Right ventricle myocardium superior (tissue), 1 donor: Measurements from ENCODE around the gene HAND1. TPM values are rescaled to one million over a fixed set of nuclear protein-coding genes. Genes with fewer than 3 reads are reported as not detected.
A peak's percentile ranks its signal among the peaks of the same experiment; 100 is the strongest.

Experiments
- ATAC-seq: fragments of 200-7000 bp; cut with Tn5 transposase; one replicate; pipeline ENCODE4 v1.9.1; 2020; ENCODE audit warnings: mild to moderate bottlenecking; ENCODE audit not compliant: poor library complexity
- DNase-seq: peaks from one replicate; pipeline ENCODE4 v3.0.0-alpha.2; 2020
- intact Hi-C: fragments of 100-400 bp; cut with DNase I; formaldehyde crosslinking; loops from one replicate; pipeline ENCODE4 v1.11.2; 2022
- total RNA-seq: library from RNA; stranded (reverse); fragmentation: NEBNext Ultra II Directional; extraction: Animal tissue kit (Norgen Biotek cat#: 25700); gene quantifications from one replicate; pipeline ENCODE4 v1.2.1, GENCODE V29; 2021
- donor health status: DM: no; HTN: yes; CAD: no; lungs with severe emphysema.

The HAND1 gene
- total RNA-seq, 1 donor from 2014 or later: 23.4 TPM

DNA sequence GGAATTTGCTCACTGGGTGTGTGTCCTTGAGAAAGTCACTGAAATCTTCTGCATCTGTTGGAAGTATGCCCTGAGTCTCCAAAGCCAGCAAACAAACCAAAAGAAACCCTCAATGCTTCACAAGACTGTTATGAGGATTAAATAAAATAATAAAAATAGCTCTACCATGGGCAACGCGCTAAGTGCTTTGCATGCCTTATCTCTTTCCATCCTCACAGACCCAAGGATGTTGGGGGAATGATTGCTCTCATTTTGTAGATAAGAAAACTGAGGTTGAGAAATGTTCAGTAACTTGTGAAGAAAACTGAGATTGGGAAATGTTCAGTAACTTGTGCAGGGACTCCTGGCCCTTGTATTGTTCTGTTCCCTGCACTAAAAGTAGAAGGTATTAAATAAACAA lies 7.9 kb downstream of the HAND1 start:
- ATAC-seq (no peak), DNase-seq (no peak)
- intact Hi-C loops: no loop called here

DNA sequence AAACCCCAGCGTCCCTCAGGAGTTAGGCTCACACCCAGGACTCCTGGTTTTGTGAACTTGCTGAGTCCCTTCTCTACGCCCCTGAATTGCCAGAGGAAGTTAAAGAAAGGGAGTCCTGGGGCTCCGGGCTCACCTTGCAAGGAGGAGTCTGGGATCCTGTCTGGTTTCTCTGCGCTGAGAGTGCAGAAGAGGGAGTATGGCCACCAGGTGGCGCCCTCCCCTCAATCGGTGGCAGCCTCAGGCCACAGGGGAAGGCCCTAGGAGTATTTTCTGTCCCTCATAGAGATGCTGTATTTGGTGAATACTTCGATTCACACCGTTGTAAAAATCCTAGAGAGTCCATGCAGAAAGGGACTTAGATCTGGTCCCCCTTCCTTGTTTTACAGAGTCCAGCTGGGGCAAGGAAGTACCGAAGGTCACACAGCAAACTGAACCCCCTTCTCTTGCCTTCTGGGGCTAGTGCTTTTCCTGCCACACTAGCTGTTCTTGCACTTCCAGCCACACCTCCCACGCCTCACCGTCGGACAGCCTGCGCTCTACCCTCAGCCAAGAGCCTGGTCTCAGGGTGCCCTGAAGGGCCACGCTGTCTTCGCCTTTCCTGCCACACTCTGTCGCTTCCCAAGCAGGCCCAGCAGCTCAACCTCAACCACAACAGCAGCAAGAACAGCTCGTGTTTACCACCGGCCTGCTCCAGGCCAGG lies 10.2 kb downstream of the HAND1 start:
- DNase-seq: peak; percentile 88
- intact Hi-C loops: loop anchor here (2.0 kb wide), 1 partner anchor 141 kb away; no protein-coding TSS in a partner anchor
- ATAC-seq: peak; percentile 91

DNA sequence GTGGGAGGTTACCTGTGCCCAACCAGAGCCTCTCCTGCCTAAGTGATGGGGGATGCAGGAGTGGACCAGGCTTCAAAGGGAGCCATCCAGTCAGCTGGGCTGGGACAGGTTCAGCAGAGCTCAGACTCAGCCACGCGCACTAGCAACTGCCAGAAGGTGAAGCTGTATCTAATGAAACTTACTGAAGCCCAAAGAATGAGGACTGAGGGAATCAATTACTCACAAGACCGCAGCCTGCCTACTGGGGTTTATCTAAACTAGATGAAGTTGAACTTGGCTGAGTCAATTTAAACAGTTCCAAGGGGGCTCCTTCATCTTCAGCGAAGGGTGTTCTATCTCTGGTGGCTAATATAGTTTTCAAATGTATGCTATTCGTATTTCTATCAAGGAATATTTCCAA lies 11.4 kb downstream of the HAND1 start:
- intact Hi-C loops: no loop called here
- DNase-seq (no peak), ATAC-seq (no peak)

DNA sequence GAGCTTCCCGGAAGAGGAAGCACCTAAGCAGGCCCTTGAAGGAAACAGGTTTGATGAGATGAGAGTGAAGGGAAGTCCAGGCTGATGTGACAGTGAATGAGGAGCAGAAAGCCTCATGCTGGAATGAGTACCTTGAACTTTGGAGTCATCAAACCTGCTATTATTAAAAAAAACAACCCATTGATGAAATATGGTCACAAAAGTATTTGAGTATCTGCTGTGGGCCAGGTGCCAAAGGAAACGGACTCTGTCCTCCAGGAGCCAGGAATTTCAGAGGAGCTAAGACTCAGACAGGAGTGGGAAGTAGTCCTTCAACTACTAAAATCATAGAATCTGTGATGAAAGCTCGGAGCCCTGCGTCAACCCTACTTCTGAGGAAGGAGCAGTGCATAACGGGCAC lies 11.9 kb downstream of the HAND1 start:
- intact Hi-C loops: no loop called here
- ATAC-seq (no peak), DNase-seq (no peak)

DNA sequence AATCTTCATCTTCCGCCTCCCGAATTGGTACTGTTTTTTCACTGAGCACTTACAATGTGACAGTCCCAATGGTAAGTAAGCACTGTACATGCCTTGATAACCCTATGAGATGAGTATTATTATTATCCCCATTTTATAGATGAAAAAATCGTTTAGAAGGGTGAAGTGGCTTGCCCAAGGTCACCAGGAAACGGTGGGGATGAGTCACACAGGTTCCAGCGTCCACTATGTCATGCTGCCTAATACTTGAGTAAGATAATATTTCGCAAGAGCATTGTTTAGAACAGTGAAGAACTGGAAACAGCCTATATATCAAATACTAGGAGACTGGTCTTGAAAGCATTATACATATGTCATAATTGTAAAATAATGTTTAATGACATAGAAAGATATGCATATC lies 12.9 kb downstream of the HAND1 start:
- intact Hi-C loops: no loop called here
- no peak for DNase-seq
- no peak for ATAC-seq

DNA sequence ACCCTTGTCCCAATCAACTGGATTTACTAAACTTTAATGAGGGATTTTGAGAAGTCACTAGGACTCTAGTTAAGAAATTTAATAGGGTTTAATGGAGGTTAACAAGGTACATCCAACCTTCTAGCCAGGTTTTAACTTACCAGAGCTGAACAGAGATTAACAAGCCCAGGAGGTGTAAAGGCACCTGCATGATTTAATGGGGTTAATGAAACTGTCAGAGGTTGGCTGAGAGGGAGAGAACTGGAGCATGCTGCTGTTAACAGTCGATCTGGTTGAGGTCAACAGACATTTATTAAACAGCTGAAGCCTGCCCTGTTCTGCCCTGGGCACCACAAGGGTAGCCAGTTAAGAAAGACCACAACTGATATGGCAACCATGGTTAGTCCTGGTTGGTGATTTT lies 13.6 kb downstream of the HAND1 start:
- intact Hi-C loops: no loop called here
- ATAC-seq: no peak
- DNase-seq: no peak

DNA sequence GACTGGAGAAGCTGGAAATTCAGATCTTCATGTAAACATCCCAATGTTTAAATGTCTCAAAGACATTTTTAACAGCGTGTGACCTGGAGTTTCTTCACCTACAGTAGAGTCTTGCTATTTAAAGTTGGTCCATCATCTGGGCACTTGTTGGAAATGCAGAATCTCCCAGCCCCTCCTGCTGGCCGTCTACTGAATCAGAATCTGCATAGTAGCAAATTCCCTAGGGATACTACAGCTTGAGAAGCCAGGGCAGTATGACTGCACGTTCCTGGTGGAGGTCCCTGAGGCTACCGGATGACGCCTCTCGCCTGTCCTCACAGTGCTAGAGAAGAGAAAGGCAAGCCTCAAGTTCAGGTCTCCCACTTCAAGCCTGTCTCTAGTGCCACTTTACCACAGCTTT lies 16.5 kb downstream of the HAND1 start:
- no peak for DNase-seq
- peak; percentile 43 for ATAC-seq
- intact Hi-C loops: no loop called here

DNA sequence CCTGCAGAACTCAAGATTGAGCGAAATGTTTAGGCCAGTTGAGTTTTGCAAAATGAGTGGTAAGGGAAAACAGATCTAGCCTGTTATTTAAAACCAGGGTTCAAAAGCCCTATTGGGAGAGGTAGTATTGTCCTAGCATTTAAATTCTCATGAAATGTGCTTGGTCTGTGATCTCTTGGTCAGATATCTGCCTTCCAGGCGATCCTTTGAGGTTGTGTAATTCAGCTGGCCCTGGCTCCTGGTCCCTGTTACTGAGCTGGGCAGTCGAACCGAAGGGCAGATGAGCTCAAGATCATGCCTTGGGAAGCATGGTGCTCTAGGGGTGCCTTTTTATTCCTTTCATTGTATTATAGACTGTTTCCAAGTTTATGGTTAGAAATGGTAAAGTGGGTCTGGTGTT lies 17.9 kb downstream of the HAND1 start:
- no peak for DNase-seq
- no peak for ATAC-seq
- intact Hi-C loops: no loop called here

DNA sequence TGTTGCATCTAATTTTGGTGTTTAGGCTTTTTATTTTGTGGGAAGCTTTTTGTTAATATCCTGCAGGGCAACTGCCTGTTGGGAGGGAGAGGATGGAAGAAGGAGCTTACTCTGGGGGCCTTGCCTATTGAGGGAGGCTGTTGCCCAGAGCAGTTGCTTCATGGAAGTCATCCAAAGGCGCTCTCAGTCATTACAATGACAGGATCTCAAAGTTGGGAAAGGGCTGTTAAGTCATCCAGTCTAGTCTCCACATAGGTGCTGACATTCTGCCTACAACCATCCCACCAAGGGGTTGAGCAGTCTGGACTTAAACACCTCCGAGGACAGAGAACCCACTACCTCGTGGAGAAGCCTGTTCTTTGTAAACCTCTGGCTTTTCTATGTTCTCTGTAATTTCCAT lies 19.0 kb downstream of the HAND1 start:
- intact Hi-C loops: no loop called here
- ATAC-seq (peak; percentile 27), DNase-seq (no peak)

DNA sequence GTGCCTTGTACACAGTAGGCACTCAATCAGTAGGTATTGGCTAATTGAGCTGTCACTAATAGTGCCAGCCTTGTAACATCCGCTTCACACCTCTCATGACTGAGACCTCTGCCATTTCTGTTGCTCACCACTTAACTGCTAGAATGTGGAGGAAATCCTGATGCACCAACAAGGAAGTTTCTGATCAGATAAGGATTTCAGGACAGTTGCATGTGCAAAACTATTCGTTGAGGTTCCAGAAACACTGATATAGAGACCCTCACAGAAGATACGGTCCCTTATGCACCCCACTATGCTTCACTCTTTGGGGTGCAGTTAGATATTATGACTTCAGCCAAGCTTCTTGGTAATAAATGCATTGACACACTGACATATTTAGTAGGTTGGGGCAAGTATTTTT lies 21.5 kb downstream of the HAND1 start:
- intact Hi-C loops: no loop called here
- no peak for ATAC-seq
- no peak for DNase-seq

DNA sequence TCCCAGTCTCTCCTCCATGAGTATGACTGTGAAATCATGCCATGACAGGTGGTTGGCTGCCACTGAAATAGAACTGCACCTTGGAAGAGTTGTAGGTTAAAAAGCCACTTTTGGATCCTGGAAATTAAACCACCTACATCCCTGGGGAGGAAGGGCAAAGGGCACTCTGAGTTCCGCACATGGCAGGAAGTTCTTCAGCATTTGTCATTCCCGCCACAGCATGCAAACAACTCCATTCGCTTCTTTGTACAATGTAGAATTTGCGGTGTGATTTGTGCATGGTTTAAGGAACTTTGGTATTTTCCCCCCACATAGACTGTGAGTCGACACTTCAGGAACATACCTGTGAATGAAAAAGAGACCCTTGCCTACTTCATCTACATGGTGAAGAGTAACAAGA lies 22.4 kb downstream of the HAND1 start:
- no peak for ATAC-seq
- intact Hi-C loops: no loop called here
- no peak for DNase-seq

DNA sequence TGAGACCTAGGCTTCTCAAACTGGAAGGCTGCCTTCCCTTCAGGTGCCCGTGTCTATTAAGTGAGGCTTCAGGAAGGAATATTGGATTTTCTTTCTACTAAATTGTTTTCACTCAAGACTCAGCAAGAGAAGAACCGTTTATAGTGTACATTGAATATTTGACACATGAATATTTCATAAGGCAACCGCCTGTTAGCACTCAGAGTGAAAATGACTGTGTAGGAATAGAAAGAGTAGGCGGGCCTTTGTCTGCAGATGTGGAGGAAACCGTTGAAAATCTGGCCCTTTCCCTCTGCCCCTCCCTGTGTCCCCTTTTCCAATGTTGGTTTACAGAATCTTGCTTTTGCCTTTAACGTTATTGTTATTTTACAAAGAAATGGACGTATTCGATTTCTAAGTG lies 26.1 kb downstream of the HAND1 start:
- ATAC-seq: no peak
- DNase-seq: no peak
- intact Hi-C loops: no loop called here

DNA sequence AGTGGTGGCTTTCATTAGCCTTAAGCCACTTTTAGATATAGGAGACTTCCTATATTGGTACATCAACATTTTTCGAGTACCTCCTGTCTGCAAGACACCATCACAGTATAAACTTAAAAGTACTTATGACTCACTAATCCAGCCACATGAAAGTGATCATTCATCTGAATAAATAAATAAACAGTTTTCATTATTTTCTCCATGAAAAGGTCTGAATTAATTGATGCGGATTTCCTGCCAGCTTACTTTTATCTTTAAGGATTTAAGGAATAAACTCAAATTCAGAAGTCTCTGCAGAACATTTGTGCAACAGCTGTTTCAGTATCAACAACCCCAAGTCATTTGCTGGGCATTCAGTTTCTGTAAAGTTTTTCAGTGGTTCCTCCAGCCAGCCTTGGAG lies 28.2 kb downstream of the HAND1 start:
- no peak for ATAC-seq
- no peak for DNase-seq
- intact Hi-C loops: no loop called here

DNA sequence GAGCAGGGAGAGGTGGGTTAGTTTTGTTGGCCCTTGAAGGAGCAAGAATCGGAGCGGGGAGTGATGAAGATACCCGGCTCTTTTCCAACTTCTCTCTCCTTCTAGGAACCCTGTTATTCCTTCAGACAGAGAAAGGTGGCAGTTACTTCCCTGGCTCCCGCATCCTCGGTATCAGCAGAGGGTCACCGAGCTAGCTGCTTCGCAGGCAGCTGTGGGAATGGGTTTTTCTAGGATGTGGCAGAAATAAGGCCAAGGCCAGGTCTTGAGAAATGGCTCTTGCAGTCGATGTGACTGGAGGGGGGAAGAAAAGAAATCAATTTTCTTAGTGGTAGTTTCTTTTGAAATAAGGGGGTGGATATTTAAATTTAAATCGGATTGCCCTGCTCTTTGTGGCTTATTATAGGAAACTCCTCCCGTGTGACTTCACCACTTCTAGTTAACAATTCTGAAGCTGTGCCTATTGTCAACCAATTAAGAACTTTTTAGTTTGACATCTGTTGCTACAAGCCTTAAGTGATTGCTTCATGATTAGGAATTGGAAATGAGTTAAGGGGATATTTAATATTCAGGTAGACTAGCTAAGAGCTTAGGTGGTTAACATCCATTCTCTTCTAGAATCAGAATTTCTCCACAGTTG lies 30.8 kb downstream of the HAND1 start:
- ATAC-seq (no peak), DNase-seq (no peak)

DNA sequence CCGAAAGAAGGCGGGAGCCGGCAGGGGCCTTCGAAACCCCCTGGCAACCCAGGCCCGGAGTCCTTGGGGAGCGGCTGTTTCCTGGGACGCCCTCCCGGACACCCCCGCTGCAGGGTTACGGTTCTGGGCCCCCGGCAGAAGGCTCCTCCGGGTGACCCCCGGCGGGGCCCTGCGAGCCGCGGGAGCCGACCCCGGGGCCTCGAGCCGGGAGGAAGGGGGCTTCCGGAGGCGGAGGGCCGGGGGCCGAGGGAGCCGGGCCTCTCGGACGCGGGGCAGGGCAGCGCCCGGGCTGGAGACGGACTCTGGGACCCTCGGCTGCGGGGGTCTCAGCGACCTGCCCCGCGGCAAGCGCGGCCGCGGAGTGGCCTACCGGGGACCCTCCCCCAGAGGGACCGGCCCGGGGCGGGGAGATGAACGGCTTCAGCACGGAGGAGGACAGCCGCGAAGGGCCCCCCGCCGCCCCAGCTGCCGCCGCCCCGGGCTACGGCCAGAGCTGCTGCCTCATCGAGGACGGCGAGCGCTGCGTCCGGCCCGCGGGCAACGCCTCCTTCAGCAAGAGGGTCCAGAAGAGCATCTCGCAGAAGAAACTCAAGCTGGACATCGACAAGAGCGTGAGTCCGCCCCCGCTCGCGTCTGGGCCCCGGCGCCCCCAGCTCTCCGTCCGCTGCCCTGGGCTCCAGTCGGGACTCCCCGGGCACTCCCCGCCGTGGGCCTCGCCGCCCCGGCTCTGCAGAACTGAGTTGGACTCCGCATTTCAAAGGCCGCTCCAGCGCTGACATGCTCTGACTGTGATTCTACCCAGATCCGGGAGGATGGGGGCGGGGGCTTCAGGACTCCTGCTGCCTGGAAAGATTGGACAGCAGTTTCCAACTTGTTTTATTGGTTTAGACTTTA lies 31.6 kb downstream of the HAND1 start:
- ATAC-seq: peak; percentile 45
- intact Hi-C loops: no loop called here
- peak; percentile 74 for DNase-seq

More for the DNA sequence above, 30.8 kb downstream of the HAND1 start:
- intact Hi-C loops: no loop called here

DNA sequence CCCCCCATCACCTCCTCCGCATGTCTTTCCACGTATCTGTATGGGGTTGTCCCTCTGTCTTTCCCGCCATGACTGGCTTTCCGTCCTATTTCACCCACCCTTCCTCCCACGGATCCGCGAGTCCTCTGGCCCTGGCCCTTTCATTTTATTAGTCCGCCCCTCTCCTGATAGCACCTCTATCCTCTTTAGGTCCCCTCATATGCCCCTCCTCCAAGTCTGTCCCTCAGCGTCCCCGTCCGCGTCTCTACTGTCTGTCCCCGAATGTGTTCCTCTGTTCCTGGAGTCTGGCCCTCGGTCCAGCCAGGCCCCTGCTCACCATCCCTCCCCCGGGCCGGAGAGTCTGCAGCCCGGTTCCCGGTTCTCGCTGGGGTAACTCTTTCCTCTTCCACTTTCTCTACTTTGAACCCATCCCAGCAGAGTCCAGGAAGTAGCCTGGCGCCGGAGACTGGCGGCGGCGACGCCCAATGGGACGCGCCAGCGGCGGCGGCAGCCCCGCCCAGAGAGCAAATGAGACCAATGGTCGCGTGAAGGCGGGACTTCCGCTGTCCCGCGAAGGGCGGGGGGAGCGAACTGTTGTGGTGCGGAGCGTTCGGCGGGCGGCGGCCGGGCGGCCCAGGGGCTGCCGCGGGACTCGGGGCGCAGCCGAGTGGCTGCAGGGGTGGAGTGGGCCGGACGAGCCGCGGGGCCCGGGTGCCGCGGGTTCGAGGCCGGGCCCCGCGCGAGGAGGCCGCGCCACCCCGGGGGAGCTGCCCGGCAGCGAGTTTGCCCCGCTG lies 32.4 kb downstream of the HAND1 start, which contains the start of gene SAP30L:
Gene SAP30L (plus strand): TSS at position 576 of the 773 bp plus-strand sequence. CDS start 608 bp downstream, outside the sequence.
- intact Hi-C loops: no loop called here
- peak; percentile 99 for ATAC-seq
- peak; percentile 98 for DNase-seq

DNA sequence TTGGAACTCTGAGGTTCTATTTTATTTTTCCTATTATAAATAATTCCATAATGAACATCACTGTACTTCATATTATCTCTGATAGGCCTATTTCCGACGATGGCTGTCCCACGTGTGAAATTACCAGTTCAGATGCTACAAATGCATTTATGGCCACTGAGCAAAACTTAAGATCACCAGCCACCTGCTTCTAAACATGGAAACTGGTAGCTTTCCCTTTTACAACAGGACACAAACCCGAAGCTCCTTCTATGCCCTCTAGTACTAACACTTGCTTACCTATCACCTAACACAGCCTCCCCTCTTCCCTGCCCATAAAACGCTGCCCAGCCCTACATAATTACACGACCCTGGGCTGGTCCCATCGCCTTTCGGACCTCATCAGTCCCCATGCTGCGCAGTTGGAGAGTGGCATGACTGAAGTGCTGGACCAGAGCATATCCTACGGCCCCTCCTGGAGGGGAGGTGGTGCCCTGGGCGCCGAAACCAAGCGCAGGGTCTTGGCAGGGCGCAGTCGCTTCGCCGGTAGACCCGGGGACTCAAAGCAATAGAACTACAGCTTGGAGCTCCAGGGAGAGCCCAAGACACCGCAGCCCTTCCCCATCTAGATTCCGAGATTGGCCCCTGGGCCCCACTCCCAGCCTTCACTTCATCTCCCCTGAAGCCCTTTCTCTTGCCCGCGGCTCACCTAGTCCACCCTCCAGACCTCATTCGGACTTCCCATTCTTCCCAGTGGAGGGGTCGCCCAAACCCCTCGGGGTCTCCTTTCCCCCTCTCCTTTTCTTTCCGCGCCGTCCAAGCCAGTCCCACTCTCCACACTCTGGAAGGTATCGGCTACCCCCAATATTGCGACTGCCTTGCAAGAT lies 33.2 kb downstream of the HAND1 start:
- ATAC-seq (peak; percentile 2), DNase-seq (no peak)
- intact Hi-C loops: no loop called here

DNA sequence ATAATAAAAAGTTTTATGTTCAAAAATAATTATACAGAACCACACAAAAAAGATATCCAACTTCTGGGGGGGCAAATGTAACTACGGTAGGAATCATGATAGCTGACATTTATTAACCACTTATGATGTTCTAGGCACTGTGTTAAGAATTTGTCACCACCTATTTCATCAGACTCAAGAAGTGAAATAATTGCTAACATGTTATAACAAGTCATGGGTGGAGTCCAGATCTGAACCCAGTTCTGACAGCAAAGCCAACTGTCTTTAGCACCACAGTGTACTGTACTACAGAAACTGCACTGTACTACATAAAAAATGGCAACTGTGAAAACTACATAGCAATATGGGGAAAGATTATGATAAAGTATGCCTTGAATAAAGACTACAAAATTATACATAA lies 35.2 kb downstream of the HAND1 start:
- intact Hi-C loops: no loop called here
- DNase-seq (no peak), ATAC-seq (no peak)
